NOMO-1 treated with DMSO at 0.1 percent for 48 hours (cell line): ENCODE results near the gene ZBP1.
"Not testable (repeated sequence)": the region's sequence is repeated elsewhere in the genome, so short reads cannot be mapped to it uniquely, and the experiment has no call there.

Experiments
- DNase-seq: peaks from one replicate; lab custom pipeline; 2025; ENCODE audit not compliant: unreplicated experiment; lab: John Stamatoyannopoulos, UW

ZBP1 gene

DNA sequence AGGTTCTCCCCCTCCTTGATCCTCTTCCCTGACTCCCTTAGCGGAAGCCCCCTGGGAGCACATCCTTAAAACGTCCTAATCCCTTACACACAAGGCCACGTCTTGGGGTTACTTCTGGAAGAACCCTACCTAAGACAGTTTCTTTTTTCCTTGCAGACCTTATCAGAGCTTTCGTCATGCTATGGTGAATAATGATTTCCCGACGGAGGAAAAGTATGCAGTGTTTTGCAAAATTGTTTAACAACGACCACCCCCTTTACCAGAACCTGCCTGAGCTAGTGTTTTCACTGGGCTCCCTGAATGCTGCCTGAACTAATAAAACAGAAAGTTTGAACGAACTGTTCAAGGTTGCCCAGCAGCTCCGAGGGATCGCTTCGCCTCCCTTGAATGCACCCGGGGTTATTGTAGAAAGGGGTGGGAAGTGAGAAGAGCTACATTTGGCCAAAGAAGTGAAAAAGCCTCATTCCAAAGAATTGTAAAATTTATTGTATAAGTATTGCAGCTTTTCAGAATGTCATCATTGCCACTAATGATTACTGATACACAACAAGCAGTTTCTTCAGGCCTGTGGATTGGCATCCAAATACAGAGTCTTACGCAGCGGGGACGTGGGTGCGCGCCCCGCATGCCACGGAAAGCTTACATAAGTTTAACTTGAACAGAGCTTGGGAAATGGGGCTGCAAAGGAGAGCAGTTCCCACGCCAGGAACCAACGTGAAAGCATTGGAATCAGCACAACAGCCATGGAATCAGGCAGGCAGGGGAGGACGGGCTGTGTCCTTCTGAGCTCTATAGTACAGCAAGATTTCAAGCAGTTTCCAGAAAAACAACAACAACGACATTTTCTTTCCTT, 27.9 kb upstream of the ZBP1 start:
- DNase-seq, result no peak

DNA sequence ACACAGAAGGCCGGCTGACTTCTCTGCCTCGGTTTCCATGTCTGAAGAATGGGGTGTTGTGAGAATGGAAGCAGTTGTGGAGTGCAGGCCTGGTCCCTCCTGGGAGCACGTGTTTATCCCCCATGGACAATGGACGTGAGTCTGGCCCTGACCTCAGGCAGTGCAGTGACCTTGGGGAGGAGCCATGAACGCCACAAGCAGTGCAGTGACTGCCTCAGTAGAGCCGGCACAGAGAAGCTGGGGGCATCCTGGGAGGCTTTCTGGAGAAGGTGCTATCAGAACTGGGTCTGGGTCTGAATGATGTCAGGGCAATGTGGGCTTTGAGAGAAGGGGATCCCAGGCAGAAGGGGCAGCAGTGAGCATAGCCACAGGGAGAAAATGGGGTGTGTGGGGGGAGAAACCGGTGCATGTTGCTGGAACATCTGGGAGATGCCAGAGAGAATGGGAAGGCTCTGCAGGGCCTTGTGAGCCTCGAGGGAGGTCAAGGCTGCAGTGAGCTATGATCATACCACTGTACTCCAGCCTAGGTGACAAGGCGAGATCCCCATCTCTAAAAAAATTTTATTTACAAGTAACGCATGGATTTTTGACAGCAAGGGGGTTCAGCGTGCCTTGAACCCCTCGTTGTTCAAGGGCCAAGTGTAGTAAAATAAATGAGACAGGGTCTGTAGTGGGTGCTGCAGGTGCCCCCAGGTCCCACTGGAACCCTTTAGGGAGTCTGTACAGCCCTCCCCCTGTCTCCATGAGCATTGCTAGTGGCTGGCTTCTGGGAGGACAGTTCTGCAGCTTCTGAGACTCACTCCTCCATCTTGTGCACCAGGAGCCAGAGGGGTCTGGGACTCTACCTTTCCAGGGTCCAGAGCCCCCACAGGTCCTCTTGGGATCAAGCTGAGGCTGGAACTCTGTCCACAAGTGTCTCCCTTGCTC, 27.0 kb upstream of the ZBP1 start:
- no peak for DNase-seq

DNA sequence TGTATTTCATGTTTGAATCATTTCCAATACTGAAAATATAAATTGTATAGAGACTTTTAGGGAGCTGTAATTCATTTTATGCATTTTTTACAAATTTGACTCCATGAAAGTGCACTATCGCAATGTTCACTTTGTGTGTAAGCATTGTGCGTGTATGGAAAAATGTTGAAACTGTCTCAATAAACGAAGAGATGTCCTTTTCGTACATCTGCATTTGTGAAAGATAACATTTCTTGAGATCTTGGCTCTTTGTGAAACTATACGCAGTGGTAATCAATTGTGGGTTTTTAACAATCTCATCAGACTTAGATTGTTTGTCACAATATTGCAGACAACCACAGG, 18.6 kb upstream of the ZBP1 start:
- DNase-seq, result no peak

GRCh38 chr20:57638173-57638894, 18.1 kb upstream of the ZBP1 start:
- DNase-seq, result no peak

- no peak for DNase-seq
Measured at GRCh38 chr20:57633945-57634491, 13.8 kb upstream of the ZBP1 start.

GRCh38 chr20:57632286-57632685, 12.1 kb upstream of the ZBP1 start:
- no peak for DNase-seq

- DNase-seq, result no peak
Measured at GRCh38 chr20:57630061-57630460, 9.8 kb upstream of the ZBP1 start.

DNA sequence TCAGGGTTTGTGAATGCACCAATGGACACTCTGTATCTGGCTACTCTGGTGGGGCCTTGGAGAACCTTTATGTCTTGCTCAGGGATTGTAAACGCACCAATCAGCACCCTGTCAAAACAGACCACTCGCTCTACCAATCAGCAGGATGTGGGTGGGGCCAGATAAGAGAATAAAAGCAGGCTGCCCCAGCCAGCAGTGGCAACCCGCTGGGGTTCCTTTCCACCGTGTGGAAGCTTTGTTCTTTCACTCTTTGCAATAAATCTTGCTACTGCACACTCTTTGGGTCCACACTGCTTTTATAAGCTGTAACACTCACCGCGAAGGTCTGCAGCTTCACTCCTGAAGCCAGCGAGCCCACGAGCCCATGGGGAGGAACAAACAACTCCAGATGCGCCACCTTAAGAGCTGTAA, 9.3 kb upstream of the ZBP1 start:
- not testable (repeated sequence) for DNase-seq

DNA sequence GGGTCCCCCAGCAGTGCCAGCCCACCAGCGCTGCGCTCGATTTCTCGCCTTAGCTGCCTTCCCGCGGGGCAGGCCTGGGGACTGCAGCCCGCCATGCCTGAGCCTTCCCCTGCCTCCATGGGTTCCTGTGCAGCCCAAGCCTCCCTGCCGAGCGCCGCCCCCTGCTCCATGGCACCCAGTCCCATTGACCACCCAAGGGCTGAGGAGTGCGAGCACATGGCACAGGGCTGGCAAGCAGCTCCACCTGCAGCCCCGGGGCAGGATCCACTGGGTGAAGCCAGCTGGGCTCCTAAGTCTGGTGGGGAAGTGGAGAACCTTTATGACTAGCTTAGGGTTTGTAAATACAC, 8.7 kb upstream of the ZBP1 start:
- not testable (repeated sequence) for DNase-seq

- peak; percentile 81 for DNase-seq
Measured at GRCh38 chr20:57628047-57628961, 8.1 kb upstream of the ZBP1 start.

DNA sequence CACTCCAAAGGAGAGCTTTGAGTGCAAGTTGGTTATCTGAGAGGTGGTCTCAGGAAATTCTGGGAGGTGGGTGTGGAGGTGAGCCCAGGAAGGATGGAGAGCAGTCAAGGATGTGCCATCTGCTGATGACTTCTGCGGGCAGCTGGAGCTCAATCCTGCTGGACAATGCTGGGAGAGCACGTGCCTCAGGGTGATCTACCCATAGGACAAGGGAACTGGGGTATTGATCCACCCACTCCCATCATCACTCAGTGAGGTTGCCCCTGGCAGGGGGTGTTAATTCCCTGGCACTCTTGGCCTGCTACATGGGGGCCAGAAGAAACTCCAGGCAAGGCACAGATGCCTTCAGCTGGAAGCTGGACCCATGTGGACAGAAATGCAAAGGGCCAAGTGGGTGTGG, 7.1 kb upstream of the ZBP1 start:
- no peak for DNase-seq

- no peak for DNase-seq
Measured at GRCh38 chr20:57625978-57626377, 5.8 kb upstream of the ZBP1 start.

- no peak for DNase-seq
Measured at GRCh38 chr20:57625181-57625958, 5.1 kb upstream of the ZBP1 start.

- no peak for DNase-seq
Measured at GRCh38 chr20:57624124-57624523, 3.9 kb upstream of the ZBP1 start.

- peak; percentile 6 for DNase-seq
Measured at GRCh38 chr20:57622579-57623381, 2.6 kb upstream of the ZBP1 start.

DNA sequence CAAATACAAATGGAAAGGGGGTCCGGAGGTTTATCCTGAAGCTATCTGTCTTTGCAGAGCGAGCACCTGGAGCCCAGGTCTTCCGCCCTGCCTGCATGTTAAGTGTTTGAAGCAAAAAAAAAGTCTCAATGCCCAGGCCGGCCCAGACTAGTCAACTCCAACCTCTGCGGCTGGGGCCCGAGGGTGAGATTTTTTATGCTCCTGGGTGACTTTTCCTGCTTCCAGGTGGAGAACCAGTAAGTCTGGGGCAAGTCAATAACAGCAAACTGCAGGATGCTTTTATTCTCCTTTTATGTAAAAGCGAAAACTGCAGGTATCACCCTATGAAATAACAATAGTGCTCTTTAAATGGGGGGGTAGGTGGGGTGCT, 2.0 kb upstream of the ZBP1 start:
- DNase-seq, result no peak

GRCh38 chr20:57621421-57622200, 1.4 kb upstream of the ZBP1 start:
- no peak for DNase-seq

DNA sequence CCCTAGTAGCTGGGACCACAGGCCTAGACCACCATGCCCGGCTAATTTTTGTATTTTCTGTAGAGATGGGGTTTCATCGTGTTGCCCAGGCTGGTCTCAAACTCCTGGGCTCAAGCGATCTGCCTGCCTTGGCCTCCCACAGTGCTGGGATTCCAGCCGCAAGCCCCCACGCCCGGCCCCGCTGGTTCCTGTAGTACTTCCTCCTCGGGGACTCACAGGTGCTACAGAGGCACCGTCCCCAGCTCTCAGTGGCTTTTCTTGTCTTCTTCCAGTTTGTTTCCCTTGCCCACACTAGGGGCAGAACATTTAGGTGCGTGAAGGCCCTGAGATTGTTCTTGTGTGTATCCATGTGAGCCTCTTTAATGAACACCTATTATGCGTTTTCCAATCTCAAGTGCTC, 773 bp upstream of the ZBP1 start:
- peak; percentile 3 for DNase-seq
